AML-193 (cell line): ENCODE results near the gene MBL2.

Experiments
- DNase-seq, 2 experiments: peaks; one replicate each; lab custom pipeline; 2025; lab: John Stamatoyannopoulos, UW

The MBL2 gene

GRCh38 chr10:52740155-52740549, 32.4 kb downstream of the MBL2 start:
- no peak for DNase-seq

- no peak for DNase-seq
These were observed 33.0 kb downstream of the MBL2 start for GRCh38 chr10:52739380-52740154.

GRCh38 chr10:52738951-52739350, 33.6 kb downstream of the MBL2 start:
- no peak for DNase-seq

GRCh38 chr10:52729271-52730104, 43.1 kb downstream of the MBL2 start:
- DNase-seq, result peak; percentile 3 to 25

DNA sequence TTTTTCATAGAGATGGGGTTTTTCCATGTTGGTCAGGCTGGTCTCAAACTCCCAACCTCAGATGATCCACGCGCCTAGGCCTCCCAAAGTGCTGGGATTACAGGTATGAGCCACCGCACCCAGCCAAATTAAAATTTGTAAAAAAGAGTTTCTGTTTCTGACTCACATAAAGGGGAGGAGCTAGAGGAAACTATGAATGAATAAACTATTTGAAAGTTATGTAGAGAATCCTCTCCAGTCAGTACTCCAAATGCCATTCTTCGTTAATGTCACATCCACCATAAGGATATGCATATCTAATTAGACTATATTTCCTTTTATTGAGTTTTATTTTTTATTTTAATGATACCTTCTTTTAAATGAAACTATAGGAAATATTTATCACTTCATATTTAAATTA, 52.6 kb downstream of the MBL2 start:
- no peak for DNase-seq
